C4-2B (cell line): ENCODE results near the gene GGT7.

Source experiments
- CTCF ChIP-seq: fragments of 450-650 bp; conservative IDR thresholded peaks from 2 replicates; pipeline ENCODE4 v1.5.1; 2017; ENCODE audit warnings: mild to moderate bottlenecking
- ZFX ChIP-seq: fragments of 450-650 bp; IDR thresholded peaks from 2 replicates; pipeline ENCODE4 v1.6.1; 2017

- TF ChIP-seq CTCF: no peak
- TF ChIP-seq ZFX: no peak
Observed at GRCh38 chr20:34848597-34848996, 24.1 kb downstream of the GGT7 start.
